ENCODE results near the gene MYO1E.

DNA sequence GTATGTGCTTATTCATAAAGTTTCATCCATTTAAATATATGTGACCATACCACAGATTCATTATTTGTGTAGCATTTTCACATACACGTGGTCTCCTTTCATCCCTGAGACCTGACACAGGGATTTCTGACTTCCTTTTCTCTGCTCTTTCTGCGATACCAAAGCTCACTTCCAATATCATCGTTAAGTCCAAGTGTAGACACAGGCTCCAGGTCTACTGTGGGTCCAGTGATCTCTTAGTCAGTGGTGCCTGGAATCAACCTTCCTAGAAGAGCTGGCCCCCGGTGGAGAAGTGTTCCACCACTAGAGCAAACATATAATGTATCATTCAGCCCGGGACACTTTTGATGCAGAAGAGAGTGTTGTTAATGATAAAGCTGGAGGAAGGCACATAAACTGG, 93.6 kb downstream of the MYO1E start:
- TF ChIP-seq, protein P1, sequence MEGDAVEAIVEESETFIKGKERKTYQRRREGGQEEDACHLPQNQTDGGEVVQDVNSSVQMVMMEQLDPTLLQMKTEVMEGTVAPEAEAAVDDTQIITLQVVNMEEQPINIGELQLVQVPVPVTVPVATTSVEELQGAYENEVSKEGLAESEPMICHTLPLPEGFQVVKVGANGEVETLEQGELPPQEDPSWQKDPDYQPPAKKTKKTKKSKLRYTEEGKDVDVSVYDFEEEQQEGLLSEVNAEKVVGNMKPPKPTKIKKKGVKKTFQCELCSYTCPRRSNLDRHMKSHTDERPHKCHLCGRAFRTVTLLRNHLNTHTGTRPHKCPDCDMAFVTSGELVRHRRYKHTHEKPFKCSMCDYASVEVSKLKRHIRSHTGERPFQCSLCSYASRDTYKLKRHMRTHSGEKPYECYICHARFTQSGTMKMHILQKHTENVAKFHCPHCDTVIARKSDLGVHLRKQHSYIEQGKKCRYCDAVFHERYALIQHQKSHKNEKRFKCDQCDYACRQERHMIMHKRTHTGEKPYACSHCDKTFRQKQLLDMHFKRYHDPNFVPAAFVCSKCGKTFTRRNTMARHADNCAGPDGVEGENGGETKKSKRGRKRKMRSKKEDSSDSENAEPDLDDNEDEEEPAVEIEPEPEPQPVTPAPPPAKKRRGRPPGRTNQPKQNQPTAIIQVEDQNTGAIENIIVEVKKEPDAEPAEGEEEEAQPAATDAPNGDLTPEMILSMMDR (IDR thresholded peaks at IDR 0.05) = no peak
- TF ChIP-seq POLR2AphosphoS5 (IDR thresholded peaks at IDR 0.05) (no peak), POLR2A (IDR thresholded peaks at IDR 0.05) (no peak), EP300 (IDR thresholded peaks at IDR 0.05; ENCODE audit: low read depth) (no peak)

All from transverse colon (tissue), 4 donors.